ENCODE results near the gene MEPCE.
"Not testable (repeated sequence)": the region's sequence is repeated elsewhere in the genome, so short reads cannot be mapped to it uniquely, and the experiment has no call there.

Gene MEPCE

GRCh38 chr7:100446040-100446439, 16.4 kb downstream of the MEPCE start:
- Histone ChIP-seq H4K20me1 (ENCODE audit: control insufficient read depth, insufficient read depth, low read depth, low read length) (no peaks in the 10 kb centered on the region), H3K9me2 (replicated peaks; ENCODE audit: control insufficient read depth, low read length) (no peaks in the 10 kb centered on the region), H3K4me1 (ENCODE audit: control insufficient read depth, low read length) (peaks cover 34% of the 10 kb centered on the region), H3K9me3 (ENCODE audit: control insufficient read depth, insufficient read depth, low read length) (no peaks in the 10 kb centered on the region), H3K36me3 (ENCODE audit: control insufficient read depth, low read length) (no peaks in the 10 kb centered on the region), H3K79me2 (ENCODE audit: control insufficient read depth, low read length) (no peaks in the 10 kb centered on the region), H3K27ac (ENCODE audit: low read depth, low read length) (no peak overlapping the region), H3K27me3 (ENCODE audit: control insufficient read depth, low read length) (no peaks in the 10 kb centered on the region), H3K4me2 (ENCODE audit: low read length) (no peak overlapping the region), H3F3A (ENCODE audit: control insufficient read depth, insufficient read depth) (peaks cover 8% of the 10 kb centered on the region), H3K4me3 (ENCODE audit: low read length) (no peak overlapping the region)
- TF ChIP-seq, protein P1, sequence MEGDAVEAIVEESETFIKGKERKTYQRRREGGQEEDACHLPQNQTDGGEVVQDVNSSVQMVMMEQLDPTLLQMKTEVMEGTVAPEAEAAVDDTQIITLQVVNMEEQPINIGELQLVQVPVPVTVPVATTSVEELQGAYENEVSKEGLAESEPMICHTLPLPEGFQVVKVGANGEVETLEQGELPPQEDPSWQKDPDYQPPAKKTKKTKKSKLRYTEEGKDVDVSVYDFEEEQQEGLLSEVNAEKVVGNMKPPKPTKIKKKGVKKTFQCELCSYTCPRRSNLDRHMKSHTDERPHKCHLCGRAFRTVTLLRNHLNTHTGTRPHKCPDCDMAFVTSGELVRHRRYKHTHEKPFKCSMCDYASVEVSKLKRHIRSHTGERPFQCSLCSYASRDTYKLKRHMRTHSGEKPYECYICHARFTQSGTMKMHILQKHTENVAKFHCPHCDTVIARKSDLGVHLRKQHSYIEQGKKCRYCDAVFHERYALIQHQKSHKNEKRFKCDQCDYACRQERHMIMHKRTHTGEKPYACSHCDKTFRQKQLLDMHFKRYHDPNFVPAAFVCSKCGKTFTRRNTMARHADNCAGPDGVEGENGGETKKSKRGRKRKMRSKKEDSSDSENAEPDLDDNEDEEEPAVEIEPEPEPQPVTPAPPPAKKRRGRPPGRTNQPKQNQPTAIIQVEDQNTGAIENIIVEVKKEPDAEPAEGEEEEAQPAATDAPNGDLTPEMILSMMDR (IDR thresholded peaks at IDR 0.05; ENCODE audit: low read depth, low read length, poor library complexity, severe bottlenecking) = no peak
- TF ChIP-seq EZH2phosphoT487 (IDR thresholded peaks at IDR 0.05; ENCODE audit: borderline replicate concordance, low read length) = no peak

DNA sequence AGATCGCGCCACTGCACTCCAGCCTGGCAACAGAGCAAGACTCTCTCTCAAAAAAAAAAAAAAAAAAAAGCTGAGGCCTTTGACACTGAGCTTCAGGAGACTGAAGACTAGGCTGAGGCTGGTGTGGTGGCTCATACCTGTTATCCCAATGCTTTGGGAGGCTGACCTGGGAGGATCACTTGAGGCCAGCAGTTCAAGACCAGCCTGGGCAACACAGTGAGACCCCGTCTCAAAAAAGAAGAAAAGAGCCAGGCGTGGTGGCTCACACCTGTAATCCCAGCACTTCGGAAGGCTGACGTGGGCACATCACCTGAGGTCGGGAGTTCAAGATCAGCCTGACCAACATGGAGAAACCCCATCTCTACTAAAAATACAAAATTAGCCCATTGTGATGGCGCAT, 17.7 kb downstream of the MEPCE start:
- not testable (repeated sequence) for H4K20me1 ChIP-seq (ENCODE audit: control insufficient read depth, insufficient read depth, low read depth, low read length); H3K79me2 ChIP-seq (ENCODE audit: control insufficient read depth, low read length); H3K36me3 ChIP-seq (ENCODE audit: control insufficient read depth, low read length); H3K9me2 ChIP-seq (replicated peaks; ENCODE audit: control insufficient read depth, low read length); H3K27me3 ChIP-seq (ENCODE audit: control insufficient read depth, low read length); H3K4me3 ChIP-seq (ENCODE audit: low read length); H3F3A ChIP-seq (ENCODE audit: control insufficient read depth, insufficient read depth); H3K9me3 ChIP-seq (ENCODE audit: control insufficient read depth, insufficient read depth, low read length); H3K27ac ChIP-seq (ENCODE audit: low read depth, low read length); H3K4me2 ChIP-seq (ENCODE audit: low read length)
- H3K4me1 ChIP-seq (ENCODE audit: control insufficient read depth, low read length) = peaks cover 34% of the 10 kb centered on the region

- H3F3A ChIP-seq (ENCODE audit: control insufficient read depth, insufficient read depth) = peaks cover 4% of the 10 kb centered on the region; the same call in 1 of the 2 replicates
- H3K4me3 ChIP-seq (ENCODE audit: low read length) = no peak overlapping the region
- H3K27me3 ChIP-seq (ENCODE audit: control insufficient read depth, low read length) = no peaks in the 10 kb centered on the region
- H3K4me1 ChIP-seq (ENCODE audit: control insufficient read depth, low read length) = peaks cover 33% of the 10 kb centered on the region
- TF ChIP-seq, protein P1 (IDR thresholded peaks at IDR 0.05; ENCODE audit: low read depth, low read length, poor library complexity, severe bottlenecking) = no peak
- no peak for TF ChIP-seq EZH2phosphoT487 (IDR thresholded peaks at IDR 0.05; ENCODE audit: borderline replicate concordance, low read length)
- H3K36me3 ChIP-seq (ENCODE audit: control insufficient read depth, low read length) = no peaks in the 10 kb centered on the region
- no peaks in the 10 kb centered on the region for H4K20me1 ChIP-seq (ENCODE audit: control insufficient read depth, insufficient read depth, low read depth, low read length)
- no peaks in the 10 kb centered on the region for H3K79me2 ChIP-seq (ENCODE audit: control insufficient read depth, low read length)
- no peaks in the 10 kb centered on the region for H3K9me3 ChIP-seq (ENCODE audit: control insufficient read depth, insufficient read depth, low read length)
- no peak overlapping the region for H3K4me2 ChIP-seq (ENCODE audit: low read length)
- no peaks in the 10 kb centered on the region for H3K9me2 ChIP-seq (replicated peaks; ENCODE audit: control insufficient read depth, low read length)
- H3K27ac ChIP-seq (ENCODE audit: low read depth, low read length) = no peak overlapping the region
These were observed 19.7 kb downstream of the MEPCE start for GRCh38 chr7:100449190-100449795.

DNA sequence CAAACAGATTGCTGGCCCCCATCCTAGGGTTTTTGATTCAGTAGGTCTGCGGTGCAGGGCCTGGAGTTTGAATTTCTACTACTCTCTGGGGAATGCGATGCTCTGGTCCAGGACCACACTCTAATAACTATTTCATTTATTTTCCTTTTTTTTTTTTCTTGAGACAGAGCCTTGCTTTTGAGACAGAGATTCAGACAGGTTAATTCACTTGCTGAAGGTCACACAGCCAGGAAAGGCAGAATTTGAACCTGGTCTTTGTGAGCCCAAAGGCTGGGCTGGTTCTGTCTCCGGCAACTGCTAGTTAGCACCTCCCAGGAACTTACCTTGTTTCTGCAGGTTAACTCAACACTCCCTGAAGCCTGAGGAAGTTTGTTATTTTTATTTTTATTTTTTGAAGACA, 22.9 kb downstream of the MEPCE start:
- no peaks in the 10 kb centered on the region for H3K79me2 ChIP-seq (ENCODE audit: control insufficient read depth, low read length)
- H3F3A ChIP-seq (ENCODE audit: control insufficient read depth, insufficient read depth) = peaks cover 7% of the 10 kb centered on the region; the same call in 1 of the 2 replicates
- no peak overlapping the region for H3K27ac ChIP-seq (ENCODE audit: low read depth, low read length)
- H3K4me2 ChIP-seq (ENCODE audit: low read length) = no peak overlapping the region
- H3K27me3 ChIP-seq (ENCODE audit: control insufficient read depth, low read length) = no peaks in the 10 kb centered on the region
- H4K20me1 ChIP-seq (ENCODE audit: control insufficient read depth, insufficient read depth, low read depth, low read length) = no peaks in the 10 kb centered on the region
- no peak for TF ChIP-seq EZH2phosphoT487 (IDR thresholded peaks at IDR 0.05; ENCODE audit: borderline replicate concordance, low read length)
- TF ChIP-seq, protein P1 (IDR thresholded peaks at IDR 0.05; ENCODE audit: low read depth, low read length, poor library complexity, severe bottlenecking) = no peak
- H3K36me3 ChIP-seq (ENCODE audit: control insufficient read depth, low read length) = no peaks in the 10 kb centered on the region
- peaks cover 14% of the 10 kb centered on the region for H3K4me1 ChIP-seq (ENCODE audit: control insufficient read depth, low read length)
- H3K9me3 ChIP-seq (ENCODE audit: control insufficient read depth, insufficient read depth, low read length) = no peaks in the 10 kb centered on the region
- H3K9me2 ChIP-seq (replicated peaks; ENCODE audit: control insufficient read depth, low read length) = no peaks in the 10 kb centered on the region
- H3K4me3 ChIP-seq (ENCODE audit: low read length) = no peak overlapping the region

- not testable (repeated sequence) for H3K27me3 ChIP-seq (ENCODE audit: control insufficient read depth, low read length); H3K79me2 ChIP-seq (ENCODE audit: control insufficient read depth, low read length); H4K20me1 ChIP-seq (ENCODE audit: control insufficient read depth, insufficient read depth, low read depth, low read length); H3K27ac ChIP-seq (ENCODE audit: low read depth, low read length); H3K4me2 ChIP-seq (ENCODE audit: low read length); H3K36me3 ChIP-seq (ENCODE audit: control insufficient read depth, low read length); H3K9me2 ChIP-seq (replicated peaks; ENCODE audit: control insufficient read depth, low read length); H3K9me3 ChIP-seq (ENCODE audit: control insufficient read depth, insufficient read depth, low read length); H3K4me3 ChIP-seq (ENCODE audit: low read length)
- Histone ChIP-seq H3K4me1 (ENCODE audit: control insufficient read depth, low read length) (peaks cover 14% of the 10 kb centered on the region), H3F3A (ENCODE audit: control insufficient read depth, insufficient read depth) (peaks cover 11% of the 10 kb centered on the region; the same call in 1 of the 2 replicates)
These were observed 24.2 kb downstream of the MEPCE start for GRCh38 chr7:100453854-100454253.

Measured in DOHH2 (cell line).